ENCODE results near the gene ZC3H8. TPM values are rescaled to one million over a fixed set of nuclear protein-coding genes. Genes with fewer than 3 reads are reported as not detected.

The ZC3H8 gene
- total RNA-seq = 18.7 to 20.7 TPM (median 20.2 TPM) in 3 replicates

DNA sequence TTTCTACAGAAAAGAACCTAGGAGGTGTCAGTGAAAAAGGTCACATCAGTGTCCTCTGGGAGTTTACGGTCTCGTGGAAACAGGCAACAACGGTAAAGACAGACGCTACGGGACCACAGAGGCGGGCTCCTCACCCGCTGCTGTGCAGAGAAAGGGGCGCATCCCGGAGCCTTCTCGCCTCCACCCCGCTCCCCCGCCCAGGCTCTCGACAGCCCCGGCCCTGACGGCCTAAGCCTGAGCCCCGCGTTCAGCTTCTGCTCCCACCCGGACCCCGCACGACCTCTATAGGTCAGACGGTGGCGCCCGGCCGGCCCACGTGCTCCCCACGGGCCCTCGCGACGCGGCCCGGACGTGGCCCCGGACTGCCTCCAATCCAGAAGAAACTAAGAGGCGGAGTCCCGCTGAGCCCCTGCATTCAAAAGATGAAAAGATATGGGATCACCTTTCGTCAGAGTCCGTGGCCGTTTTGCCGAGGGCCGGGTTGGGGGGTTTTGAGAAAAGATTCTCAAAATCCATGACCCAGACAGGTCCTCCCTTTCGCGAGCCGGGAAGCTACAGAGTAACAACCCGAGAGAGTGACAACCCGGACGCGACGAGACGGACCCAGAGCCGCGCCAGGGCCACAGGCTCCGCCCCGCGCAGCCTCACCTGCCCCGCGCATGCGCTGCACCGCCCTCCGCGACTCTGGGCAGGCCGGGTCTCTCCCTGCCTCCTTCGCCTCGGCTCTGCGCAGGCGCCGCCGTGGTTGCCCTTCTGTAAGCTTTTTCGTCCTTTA lies at the start of gene ZC3H8:
Gene ZC3H8 (minus strand): TSS at position 577 of the 775 bp plus-strand sequence. CDS start 61 bp downstream, at position 516.
- no peaks in the 10 kb centered on the region for H3K27me3 Mint-ChIP-seq (ENCODE audit: low read depth)
- TF ChIP-seq, protein P1, sequence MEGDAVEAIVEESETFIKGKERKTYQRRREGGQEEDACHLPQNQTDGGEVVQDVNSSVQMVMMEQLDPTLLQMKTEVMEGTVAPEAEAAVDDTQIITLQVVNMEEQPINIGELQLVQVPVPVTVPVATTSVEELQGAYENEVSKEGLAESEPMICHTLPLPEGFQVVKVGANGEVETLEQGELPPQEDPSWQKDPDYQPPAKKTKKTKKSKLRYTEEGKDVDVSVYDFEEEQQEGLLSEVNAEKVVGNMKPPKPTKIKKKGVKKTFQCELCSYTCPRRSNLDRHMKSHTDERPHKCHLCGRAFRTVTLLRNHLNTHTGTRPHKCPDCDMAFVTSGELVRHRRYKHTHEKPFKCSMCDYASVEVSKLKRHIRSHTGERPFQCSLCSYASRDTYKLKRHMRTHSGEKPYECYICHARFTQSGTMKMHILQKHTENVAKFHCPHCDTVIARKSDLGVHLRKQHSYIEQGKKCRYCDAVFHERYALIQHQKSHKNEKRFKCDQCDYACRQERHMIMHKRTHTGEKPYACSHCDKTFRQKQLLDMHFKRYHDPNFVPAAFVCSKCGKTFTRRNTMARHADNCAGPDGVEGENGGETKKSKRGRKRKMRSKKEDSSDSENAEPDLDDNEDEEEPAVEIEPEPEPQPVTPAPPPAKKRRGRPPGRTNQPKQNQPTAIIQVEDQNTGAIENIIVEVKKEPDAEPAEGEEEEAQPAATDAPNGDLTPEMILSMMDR (IDR thresholded peaks at IDR 0.05; ENCODE audit: unreplicated experiment) = no peak
- no peaks in the 10 kb centered on the region for H3K36me3 Mint-ChIP-seq
- H3K4me1 Mint-ChIP-seq = peaks cover 16% of the 10 kb centered on the region
- peak within 1 kb of the TSS; percentile 82 for H3K4me3 Mint-ChIP-seq
- peak; percentile 95 to 96 for DNase-seq (ENCODE audit: low spot score in 2 of 2, unreplicated experiment in 2 of 2)
- peak within 1 kb of the TSS; percentile 90 for H3K27ac Mint-ChIP-seq
- H3K9me3 Mint-ChIP-seq = no peaks in the 10 kb centered on the region

GRCh38 chr2:112304298-112304941 lies 49.6 kb upstream of the ZC3H8 start:
- TF ChIP-seq, protein P1 (IDR thresholded peaks at IDR 0.05; ENCODE audit: unreplicated experiment) = no peak
- Mint-ChIP-seq H3K9me3 (peaks cover 11% of the 10 kb centered on the region), H3K27me3 (ENCODE audit: low read depth) (no peaks in the 10 kb centered on the region), H3K27ac (no peak overlapping the region), H3K36me3 (peaks cover 26% of the 10 kb centered on the region), H3K4me3 (no peak overlapping the region), H3K4me1 (peaks cover 29% of the 10 kb centered on the region)
- DNase-seq (ENCODE audit: low spot score in 2 of 2, unreplicated experiment in 2 of 2) = no peak

- no peaks in the 10 kb centered on the region for H3K27me3 Mint-ChIP-seq (ENCODE audit: low read depth)
- TF ChIP-seq, protein P1 (IDR thresholded peaks at IDR 0.05; ENCODE audit: unreplicated experiment) = no peak
- peak overlapping the region; percentile 88 for H3K27ac Mint-ChIP-seq
- H3K36me3 Mint-ChIP-seq = peaks cover 28% of the 10 kb centered on the region
- H3K4me3 Mint-ChIP-seq = no peak overlapping the region
- DNase-seq (ENCODE audit: low spot score in 2 of 2, unreplicated experiment in 2 of 2) = no peak
- peaks cover 13% of the 10 kb centered on the region for H3K9me3 Mint-ChIP-seq
- peaks cover 31% of the 10 kb centered on the region for H3K4me1 Mint-ChIP-seq
Observed at GRCh38 chr2:112301973-112302372, 47.1 kb upstream of the ZC3H8 start.

GRCh38 chr2:112301171-112301584 lies 46.3 kb upstream of the ZC3H8 start:
- TF ChIP-seq, protein P1 (IDR thresholded peaks at IDR 0.05; ENCODE audit: unreplicated experiment) = no peak
- Mint-ChIP-seq H3K36me3 (peaks cover 26% of the 10 kb centered on the region), H3K27ac (peak overlapping the region; percentile 87), H3K4me1 (peaks cover 37% of the 10 kb centered on the region), H3K9me3 (peaks cover 13% of the 10 kb centered on the region), H3K4me3 (no peak overlapping the region), H3K27me3 (ENCODE audit: low read depth) (no peaks in the 10 kb centered on the region)
- no peak for DNase-seq (ENCODE audit: low spot score in 2 of 2, unreplicated experiment in 2 of 2)

- no peak for DNase-seq (ENCODE audit: low spot score in 2 of 2, unreplicated experiment in 2 of 2)
- TF ChIP-seq, protein P1 (IDR thresholded peaks at IDR 0.05; ENCODE audit: unreplicated experiment) = no peak
- Mint-ChIP-seq H3K9me3 (peaks cover 7% of the 10 kb centered on the region), H3K4me3 (no peak overlapping the region), H3K27me3 (ENCODE audit: low read depth) (no peaks in the 10 kb centered on the region), H3K36me3 (peaks cover 4% of the 10 kb centered on the region), H3K4me1 (peaks cover 43% of the 10 kb centered on the region), H3K27ac (no peak overlapping the region)
Observed at GRCh38 chr2:112296407-112296806, 41.6 kb upstream of the ZC3H8 start.

Measured in mesothelial cell of epicardium (in vitro differentiated cells).